ENCODE results near the gene ADAMTS17.

The ADAMTS17 gene

DNA sequence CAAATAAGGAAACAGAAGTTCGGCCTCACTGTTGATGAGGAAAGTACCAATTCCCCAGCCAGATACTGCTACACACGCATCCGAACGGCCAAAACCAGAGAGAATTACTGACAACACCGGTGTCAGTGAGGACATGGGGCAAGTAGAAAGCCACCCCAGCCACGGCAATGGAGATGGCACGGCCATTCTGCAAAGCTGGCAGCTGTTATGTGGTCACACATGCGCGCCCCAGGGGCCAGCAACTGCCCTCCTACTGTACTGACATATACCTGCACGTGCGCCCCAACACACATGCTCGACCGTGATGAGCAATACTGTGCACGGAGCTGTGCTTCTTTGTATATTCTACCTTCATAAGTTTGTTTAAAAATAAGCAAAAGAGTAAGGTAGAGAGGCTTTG is 217.4 kb downstream of the ADAMTS17 start:
- TF ChIP-seq, protein P1, sequence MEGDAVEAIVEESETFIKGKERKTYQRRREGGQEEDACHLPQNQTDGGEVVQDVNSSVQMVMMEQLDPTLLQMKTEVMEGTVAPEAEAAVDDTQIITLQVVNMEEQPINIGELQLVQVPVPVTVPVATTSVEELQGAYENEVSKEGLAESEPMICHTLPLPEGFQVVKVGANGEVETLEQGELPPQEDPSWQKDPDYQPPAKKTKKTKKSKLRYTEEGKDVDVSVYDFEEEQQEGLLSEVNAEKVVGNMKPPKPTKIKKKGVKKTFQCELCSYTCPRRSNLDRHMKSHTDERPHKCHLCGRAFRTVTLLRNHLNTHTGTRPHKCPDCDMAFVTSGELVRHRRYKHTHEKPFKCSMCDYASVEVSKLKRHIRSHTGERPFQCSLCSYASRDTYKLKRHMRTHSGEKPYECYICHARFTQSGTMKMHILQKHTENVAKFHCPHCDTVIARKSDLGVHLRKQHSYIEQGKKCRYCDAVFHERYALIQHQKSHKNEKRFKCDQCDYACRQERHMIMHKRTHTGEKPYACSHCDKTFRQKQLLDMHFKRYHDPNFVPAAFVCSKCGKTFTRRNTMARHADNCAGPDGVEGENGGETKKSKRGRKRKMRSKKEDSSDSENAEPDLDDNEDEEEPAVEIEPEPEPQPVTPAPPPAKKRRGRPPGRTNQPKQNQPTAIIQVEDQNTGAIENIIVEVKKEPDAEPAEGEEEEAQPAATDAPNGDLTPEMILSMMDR (IDR thresholded peaks at IDR 0.05; ENCODE audit: extremely low read depth, missing control alignments), result no peak
- no peak for DNase-seq (ENCODE audit: low spot score)

DNA sequence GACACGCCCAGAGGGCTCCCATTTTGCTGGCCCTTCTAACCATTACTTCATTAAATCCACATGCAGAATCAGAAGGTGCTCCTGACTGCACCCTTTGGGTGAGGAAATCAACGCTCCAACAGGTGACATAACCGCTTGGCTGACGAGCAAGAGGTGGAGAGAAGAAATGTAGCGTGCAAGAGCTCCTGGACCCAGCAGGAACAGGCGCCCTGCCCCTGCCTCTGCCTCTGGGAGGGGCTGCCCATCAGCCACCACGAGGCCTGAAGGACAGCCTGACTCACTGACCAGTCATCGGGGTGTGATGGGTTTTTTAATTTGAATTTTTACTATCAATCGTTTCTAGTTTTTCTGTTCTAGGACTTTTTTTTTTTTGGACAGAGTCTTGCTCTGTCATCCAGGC is 218.2 kb downstream of the ADAMTS17 start:
- DNase-seq (ENCODE audit: low spot score), result no peak

DNA sequence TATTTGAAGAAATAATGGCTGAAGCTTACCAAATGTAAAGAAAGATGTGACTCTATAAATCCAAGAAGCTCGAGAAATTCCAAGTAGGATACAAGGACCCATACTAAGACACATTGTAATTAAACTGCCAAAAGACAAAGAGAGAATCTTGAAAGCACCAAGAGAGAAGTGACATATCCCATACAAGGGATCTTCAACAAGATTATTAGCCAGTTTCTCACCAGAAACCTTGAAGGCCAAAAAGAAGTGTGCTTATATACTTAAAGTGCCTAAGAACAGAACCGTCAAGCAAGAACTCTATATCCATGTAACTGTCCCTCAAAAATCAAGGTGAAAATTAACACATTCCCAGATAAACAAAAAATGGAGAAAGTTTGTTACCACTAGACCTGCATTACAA is 220.5 kb downstream of the ADAMTS17 start:
- DNase-seq (ENCODE audit: low spot score), result no peak
- TF ChIP-seq, protein P1 (IDR thresholded peaks at IDR 0.05; ENCODE audit: extremely low read depth, missing control alignments), result no peak

More for the DNA sequence above, 218.2 kb downstream of the ADAMTS17 start:
- TF ChIP-seq, protein P1 (IDR thresholded peaks at IDR 0.05; ENCODE audit: extremely low read depth, missing control alignments), result no peak

DNA sequence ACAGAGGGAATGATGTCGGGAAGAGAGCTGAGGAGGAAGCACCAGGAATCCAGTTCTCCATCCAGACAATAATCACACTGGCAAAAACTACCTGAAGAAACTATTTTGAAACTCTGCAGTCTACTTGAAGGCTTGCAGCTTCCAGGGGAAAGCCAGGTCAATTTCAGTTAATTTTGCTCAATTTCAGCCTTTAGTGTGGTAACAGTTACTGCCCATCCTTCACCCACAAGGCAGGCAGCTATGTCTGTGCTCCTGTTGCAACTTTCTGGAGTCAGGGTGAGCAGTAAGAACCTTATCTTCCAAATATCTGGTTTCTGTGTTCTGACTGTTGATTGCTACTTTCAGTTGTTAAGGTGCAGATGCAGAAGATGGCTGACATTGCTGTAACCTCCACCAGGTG is 221.7 kb downstream of the ADAMTS17 start:
- no peak for DNase-seq (ENCODE audit: low spot score)
- TF ChIP-seq, protein P1 (IDR thresholded peaks at IDR 0.05; ENCODE audit: extremely low read depth, missing control alignments), result no peak

DNA sequence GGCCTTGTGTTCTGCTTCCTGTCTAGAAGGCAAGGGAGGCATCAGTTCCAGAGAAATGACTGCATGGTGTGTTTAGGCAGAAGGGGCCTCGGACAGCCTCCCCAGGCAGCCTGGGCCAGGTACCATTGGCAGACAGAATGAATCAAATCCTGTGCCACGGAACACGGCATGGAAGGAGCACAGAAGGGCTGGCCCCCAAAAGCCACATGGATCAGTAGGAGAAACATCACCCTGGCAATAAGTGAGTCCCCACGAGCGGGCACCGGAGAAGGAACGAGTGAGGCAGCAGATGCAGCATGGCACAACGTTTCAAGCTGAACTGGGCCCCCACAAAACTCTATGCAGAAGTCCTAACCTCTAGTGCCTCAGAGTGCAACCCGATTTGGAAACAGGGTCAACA is 223.2 kb downstream of the ADAMTS17 start:
- DNase-seq (ENCODE audit: low spot score), result no peak
- TF ChIP-seq, protein P1 (IDR thresholded peaks at IDR 0.05; ENCODE audit: extremely low read depth, missing control alignments), result no peak

DNA sequence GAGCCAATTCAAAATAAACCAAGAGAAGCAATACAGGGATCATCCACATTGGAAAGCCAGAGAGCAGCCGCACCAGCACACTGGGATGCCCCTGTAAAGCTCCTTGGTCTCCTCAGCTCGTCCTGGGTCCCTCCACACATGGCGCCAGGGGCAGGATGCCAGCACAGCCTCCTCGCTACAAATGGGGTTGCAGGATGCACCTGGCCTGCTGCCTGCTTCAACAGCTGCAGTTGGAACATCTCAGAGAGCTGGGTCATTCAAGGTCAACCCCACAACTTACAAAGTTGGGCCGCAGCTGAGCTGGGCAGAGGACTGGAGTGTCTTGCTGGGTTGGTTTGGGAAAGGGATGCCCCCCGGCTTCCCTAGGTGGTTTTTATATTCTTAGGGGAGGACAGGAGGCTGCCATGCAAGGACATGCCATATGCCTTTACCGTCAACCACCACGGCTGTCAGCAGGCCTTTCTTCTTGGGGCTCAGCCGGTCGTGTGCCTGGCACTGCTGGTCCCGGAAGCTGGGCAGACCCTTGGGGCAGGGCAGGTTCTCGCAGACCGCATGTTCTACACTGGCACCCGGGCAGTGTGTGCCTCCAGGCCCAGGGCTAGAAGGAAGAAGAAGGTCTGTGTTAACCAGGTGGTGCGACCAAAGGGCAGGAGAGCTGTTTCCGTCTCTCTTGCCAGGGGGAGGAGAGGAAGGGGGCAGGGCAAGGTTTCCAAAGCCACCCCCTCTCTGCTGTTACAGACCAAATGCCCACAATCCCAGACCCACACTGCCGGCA is 225.2 kb downstream of the ADAMTS17 start:
- TF ChIP-seq, protein P1 (IDR thresholded peaks at IDR 0.05; ENCODE audit: extremely low read depth, missing control alignments), result no peak
- no peak for DNase-seq (ENCODE audit: low spot score)

DNA sequence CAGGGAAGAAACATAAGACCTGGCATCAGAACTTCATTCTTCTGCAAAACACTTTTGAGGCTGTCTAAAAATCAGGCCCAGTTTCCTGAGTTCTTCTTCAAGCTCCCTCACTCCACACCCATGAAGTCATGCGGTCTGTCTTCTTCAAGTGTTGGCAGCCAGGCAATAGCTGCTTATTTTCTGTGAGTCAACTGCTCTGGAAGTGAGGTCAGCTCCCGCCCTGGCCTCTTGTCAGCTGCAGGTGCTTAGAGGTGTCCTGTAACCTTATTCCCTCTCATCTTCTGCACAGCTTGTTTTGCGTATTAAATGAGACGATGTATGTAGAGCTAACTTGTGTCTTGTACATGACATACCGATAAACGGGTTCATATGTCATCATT is 226.1 kb downstream of the ADAMTS17 start:
- TF ChIP-seq, protein P1 (IDR thresholded peaks at IDR 0.05; ENCODE audit: extremely low read depth, missing control alignments), result no peak
- DNase-seq (ENCODE audit: low spot score), result no peak
